ENCODE results near the gene CDY2B.
"Not testable (repeated sequence)": the region's sequence is repeated elsewhere in the genome, so short reads cannot be mapped to it uniquely, and the experiment has no call there.

The CDY2B gene
- long read RNA-seq: 0 reads

- DNase-seq (ENCODE audit: low read depth in 1 of 2, low spot score in 1 of 2); H3K27me3 ChIP-seq (ENCODE audit: insufficient read depth, poor library complexity, severe bottlenecking); H3K4me3 ChIP-seq (replicated peaks; ENCODE audit: insufficient read depth, low read length); H3K27ac ChIP-seq (replicated peaks): not testable (repeated sequence)
Measured at GRCh38 chrY:17880120-17880519, at the start of gene CDY2B. TSS of gene CDY2B (minus strand) at chrY:17880220. CDS start at chrY:17879892, 328 bp downstream.

GRCh38 chrY:17908009-17908408, 28.0 kb upstream of the CDY2B start:
- not testable (repeated sequence) for H3K27ac ChIP-seq (replicated peaks); DNase-seq (ENCODE audit: low read depth in 1 of 2, low spot score in 1 of 2); H3K27me3 ChIP-seq (ENCODE audit: insufficient read depth, poor library complexity, severe bottlenecking); H3K4me3 ChIP-seq (replicated peaks; ENCODE audit: insufficient read depth, low read length)

- H3K4me3 ChIP-seq (replicated peaks; ENCODE audit: insufficient read depth, low read length); H3K27me3 ChIP-seq (ENCODE audit: insufficient read depth, poor library complexity, severe bottlenecking); DNase-seq (ENCODE audit: low read depth in 1 of 2, low spot score in 1 of 2); H3K27ac ChIP-seq (replicated peaks): not testable (repeated sequence)
Measured at GRCh38 chrY:17907351-17907750, 27.3 kb upstream of the CDY2B start.

- not testable (repeated sequence) for DNase-seq (ENCODE audit: low read depth in 1 of 2, low spot score in 1 of 2)
Measured at GRCh38 chrY:17881697-17882096, 1.7 kb upstream of the CDY2B start.

GRCh38 chrY:17876767-17877166, 3.3 kb downstream of the CDY2B start:
- not testable (repeated sequence) for DNase-seq (ENCODE audit: low read depth in 1 of 2, low spot score in 1 of 2); H3K27ac ChIP-seq (replicated peaks); H3K27me3 ChIP-seq (ENCODE audit: insufficient read depth, poor library complexity, severe bottlenecking); H3K4me3 ChIP-seq (replicated peaks; ENCODE audit: insufficient read depth, low read length)

More at GRCh38 chrY:17881697-17882096, 1.7 kb upstream of the CDY2B start:
- not testable (repeated sequence) for H3K4me3 ChIP-seq (replicated peaks; ENCODE audit: insufficient read depth, low read length); H3K27me3 ChIP-seq (ENCODE audit: insufficient read depth, poor library complexity, severe bottlenecking); H3K27ac ChIP-seq (replicated peaks)

GRCh38 chrY:17875401-17875800, 4.6 kb downstream of the CDY2B start:
- H3K27me3 ChIP-seq (ENCODE audit: insufficient read depth, poor library complexity, severe bottlenecking); H3K27ac ChIP-seq (replicated peaks); H3K4me3 ChIP-seq (replicated peaks; ENCODE audit: insufficient read depth, low read length); DNase-seq (ENCODE audit: low read depth in 1 of 2, low spot score in 1 of 2): not testable (repeated sequence)

- not testable (repeated sequence) for H3K4me3 ChIP-seq (replicated peaks; ENCODE audit: insufficient read depth, low read length); H3K27ac ChIP-seq (replicated peaks); DNase-seq (ENCODE audit: low read depth in 1 of 2, low spot score in 1 of 2); H3K27me3 ChIP-seq (ENCODE audit: insufficient read depth, poor library complexity, severe bottlenecking)
Measured at GRCh38 chrY:17871194-17871903, 8.7 kb downstream of the CDY2B start.

GRCh38 chrY:17870737-17871136, 9.3 kb downstream of the CDY2B start:
- not testable (repeated sequence) for H3K4me3 ChIP-seq (replicated peaks; ENCODE audit: insufficient read depth, low read length); H3K27ac ChIP-seq (replicated peaks); H3K27me3 ChIP-seq (ENCODE audit: insufficient read depth, poor library complexity, severe bottlenecking); DNase-seq (ENCODE audit: low read depth in 1 of 2, low spot score in 1 of 2)

- H3K4me3 ChIP-seq (replicated peaks; ENCODE audit: insufficient read depth, low read length); DNase-seq (ENCODE audit: low read depth in 1 of 2, low spot score in 1 of 2); H3K27me3 ChIP-seq (ENCODE audit: insufficient read depth, poor library complexity, severe bottlenecking); H3K27ac ChIP-seq (replicated peaks): not testable (repeated sequence)
Measured at GRCh38 chrY:17867850-17868249, 12.2 kb downstream of the CDY2B start.

- H3K27me3 ChIP-seq (ENCODE audit: insufficient read depth, poor library complexity, severe bottlenecking); DNase-seq (ENCODE audit: low read depth in 1 of 2, low spot score in 1 of 2); H3K27ac ChIP-seq (replicated peaks); H3K4me3 ChIP-seq (replicated peaks; ENCODE audit: insufficient read depth, low read length): not testable (repeated sequence)
Measured at GRCh38 chrY:17860634-17861033, 19.4 kb downstream of the CDY2B start.

GRCh38 chrY:17856963-17857848, 22.8 kb downstream of the CDY2B start:
- DNase-seq (ENCODE audit: low read depth in 1 of 2, low spot score in 1 of 2); H3K27me3 ChIP-seq (ENCODE audit: insufficient read depth, poor library complexity, severe bottlenecking); H3K4me3 ChIP-seq (replicated peaks; ENCODE audit: insufficient read depth, low read length); H3K27ac ChIP-seq (replicated peaks): not testable (repeated sequence)

GRCh38 chrY:17856508-17856907, 23.5 kb downstream of the CDY2B start:
- H3K27ac ChIP-seq (replicated peaks); H3K27me3 ChIP-seq (ENCODE audit: insufficient read depth, poor library complexity, severe bottlenecking); DNase-seq (ENCODE audit: low read depth in 1 of 2, low spot score in 1 of 2); H3K4me3 ChIP-seq (replicated peaks; ENCODE audit: insufficient read depth, low read length): not testable (repeated sequence)

- DNase-seq (ENCODE audit: low read depth in 1 of 2, low spot score in 1 of 2); H3K27ac ChIP-seq (replicated peaks); H3K27me3 ChIP-seq (ENCODE audit: insufficient read depth, poor library complexity, severe bottlenecking); H3K4me3 ChIP-seq (replicated peaks; ENCODE audit: insufficient read depth, low read length): not testable (repeated sequence)
Measured at GRCh38 chrY:17849131-17849530, 30.9 kb downstream of the CDY2B start.

- not testable (repeated sequence) for H3K27ac ChIP-seq (replicated peaks)
Measured at GRCh38 chrY:17832149-17832548, 47.9 kb downstream of the CDY2B start.

More at GRCh38 chrY:17832149-17832548, 47.9 kb downstream of the CDY2B start:
- H3K27me3 ChIP-seq (ENCODE audit: insufficient read depth, poor library complexity, severe bottlenecking); H3K4me3 ChIP-seq (replicated peaks; ENCODE audit: insufficient read depth, low read length); DNase-seq (ENCODE audit: low read depth in 1 of 2, low spot score in 1 of 2): not testable (repeated sequence)
